H1 (cell line): ENCODE results near the gene FOXP4. TPM values are rescaled to one million over a fixed set of nuclear protein-coding genes. Genes with fewer than 3 reads are reported as not detected.

Experiments used
- CEBPB ChIP-seq: IDR thresholded peaks from 2 replicates; pipeline ENCODE4 v1.6.1; 2012; ENCODE audit warnings: low read depth, low read length
- CHD7 ChIP-seq: fragments of 300-600 bp; sonication (generic); IDR thresholded peaks from 2 replicates; pipeline ENCODE4 v1.7.1; 2012; ENCODE audit warnings: low read length, moderate library complexity, mild to moderate bottlenecking, inconsistent platforms; ENCODE audit not compliant: insufficient replicate concordance
- CREB1 ChIP-seq: IDR thresholded peaks from 2 replicates; pipeline ENCODE4 v1.6.1; 2012; ENCODE audit warnings: inconsistent platforms
- EP300 ChIP-seq, 2 experiments: IDR thresholded peaks; 1 replicate in 1 of 2; 2 replicates in 1 of 2; pipeline ENCODE4 v1.6.1; 2011 to 2012; ENCODE audit warnings: low read depth in 2 of 2, low read length in 2 of 2, mild to moderate bottlenecking in 2 of 2, borderline replicate concordance in 1 of 2, inconsistent platforms in 1 of 2, moderate library complexity in 1 of 2
- EZH2 ChIP-seq: fragments of 200-600 bp; sonication (generic); IDR thresholded peaks from 2 replicates; pipeline ENCODE4 v1.7.1; 2012; ENCODE audit warnings: low read depth, mild to moderate bottlenecking, moderate library complexity, low read length, inconsistent platforms; ENCODE audit not compliant: severe bottlenecking
- HDAC6 ChIP-seq: IDR thresholded peaks from one replicate; pipeline ENCODE4 v1.7.1; 2012; ENCODE audit warnings: low read depth, mild to moderate bottlenecking, inconsistent platforms, low read length, moderate library complexity
- JUND ChIP-seq: IDR thresholded peaks from 2 replicates; pipeline ENCODE4 v1.6.1; 2011; ENCODE audit warnings: mild to moderate bottlenecking, improper control_type of control experiment, low read length
- SIN3A ChIP-seq, 2 experiments: IDR thresholded peaks in 1 of 2; conservative IDR thresholded peaks in 1 of 2; 2 replicates each; pipeline ENCODE4 v1.6.1; 2011 to 2012; ENCODE audit warnings: low read length in 2 of 2, improper control_type of control experiment in 1 of 2, low read depth in 1 of 2, mild to moderate bottlenecking in 1 of 2
- SP4 ChIP-seq: IDR thresholded peaks from 2 replicates; pipeline ENCODE4 v1.6.1; 2012; ENCODE audit warnings: low read length, inconsistent platforms
- TBP ChIP-seq: IDR thresholded peaks from 2 replicates; pipeline ENCODE4 v1.6.1; 2011; ENCODE audit warnings: low read depth, low read length, improper control_type of control experiment
- ZNF274 ChIP-seq: IDR thresholded peaks from 2 replicates; pipeline ENCODE4 v1.7.0; 2012; ENCODE audit warnings: low read length, borderline replicate concordance; ENCODE audit errors: extremely low read depth
- polyA plus RNA-seq, 7 experiments: library from polyadenylated mRNA; depleted of rRNA in 3 of 7; stranded (reverse) in 5 of 7; unstranded in 2 of 7; fragments of >200 nt in 5 of 7; fragments of 200-250 nt in 2 of 7; gene quantifications; 1 replicate in 5 of 7; 2 replicates in 1 of 7; 4 replicates in 1 of 7; pipeline versions ENCODE4 v1.2.1 to v1.2.3, GENCODE V29; 2011 to 2013; ENCODE audit warnings: missing spikeins in 2 of 7, mixed read lengths in 2 of 7
- total RNA-seq: library from RNA; stranded (reverse); fragmentation: NEBNext Ultra II Directional; extraction: Animal tissue kit (Norgen Biotek cat#: 25700); gene quantifications from 2 replicates; pipeline ENCODE4 v1.2.1, GENCODE V29; 2021

The FOXP4 gene
- total and polyA plus RNA-seq, 2 of the 8 experiments (the other 6 are each of a cell fraction or from before 2014, with no cell fraction given), result 4.8 to 13.3 TPM

- TF ChIP-seq CHD7 (no peak), HDAC6 (no peak), CREB1 (no peak), SIN3A (conservative IDR thresholded peaks at IDR 0.05 in 1 of 2, IDR thresholded peaks at IDR 0.05 in 1 of 2; ENCODE audit: low read depth in 1 of 2, low read length in 2 of 2) (no peak), ZNF274 (no peak), CEBPB (no peak), EP300 (IDR thresholded peaks at IDR 0.05; ENCODE audit: borderline replicate concordance in 1 of 2, low read depth in 2 of 2, low read length in 2 of 2) (no peak), JUND (no peak), TBP (no peak), EZH2 (no peak), SP4 (no peak)
Measured at GRCh38 chr6:41648921-41649320, 102.7 kb downstream of the FOXP4 start (continued).
